Prostate gland (tissue), 2 donors: ENCODE results near the gene FBXO30. TPM values are rescaled to one million over a fixed set of nuclear protein-coding genes. Genes with fewer than 3 reads are reported as not detected.

Experiments
- DNase-seq: peaks from one replicate; pipeline ENCODE4 v3.0.0-alpha.2; 2019; ENCODE audit warnings: low spot score
- H3K27ac ChIP-seq, 2 donors: fragments of 200-600 bp; sonication (generic); 2 replicates each; pipeline ENCODE4 v1.5.1; 2017 to 2019
- H3K27me3 ChIP-seq: fragments of 200-600 bp; sonication (generic); replicated peaks from 2 replicates; pipeline ENCODE4 v1.5.1; 2019; ENCODE audit not compliant: insufficient read depth
- H3K36me3 ChIP-seq, 2 donors: fragments of 200-600 bp; sonication (generic); 1 replicate in 1 of 2; 2 replicates in 1 of 2; pipeline versions ENCODE4 v1.5.1 to v1.8.1; 2017 to 2019
- H3K4me1 ChIP-seq: fragments of 200-600 bp; sonication (generic); replicated peaks from 2 replicates; pipeline ENCODE4 v1.5.1; 2019
- H3K4me3 ChIP-seq, 2 donors: fragments of 200-600 bp; sonication (generic); 2 replicates each; pipeline ENCODE4 v1.5.1; 2017 to 2019
- H3K9me3 ChIP-seq: fragments of 200-600 bp; sonication (generic); 2 replicates; pipeline ENCODE4 v1.5.1; 2017
- CTCF ChIP-seq, 4 experiments: fragments of 200-600 bp in 2 of 4; fragments of 450-650 bp in 2 of 4; sonication (generic) in 2 of 4; IDR thresholded peaks; 1 replicate in 3 of 4; 2 replicates in 1 of 4; pipeline ENCODE4 v1.5.1; 2016 to 2019; ENCODE audit warnings: antibody characterized with exemption in 4 of 4, mild to moderate bottlenecking in 2 of 4, moderate library complexity in 2 of 4
- POLR2A ChIP-seq: fragments of 450-650 bp; IDR thresholded peaks from one replicate; pipeline ENCODE4 v1.6.1; 2016; ENCODE audit warnings: antibody characterized with exemption, mild to moderate bottlenecking
- POLR2AphosphoS5 ChIP-seq: sonication (generic); formaldehyde crosslinking; IDR thresholded peaks from one replicate; pipeline ENCODE4 v1.6.1; 2017; ENCODE audit warnings: antibody characterized with exemption
- WGBS: methylation state at CpG from one replicate; pipeline ENCODE4 v1.1.5; 2018; 5-methylcytosine and 5-hydroxymethylcytosine counted together
- intact Hi-C: fragments of 100-400 bp; cut with DNase I; formaldehyde crosslinking; loops from one replicate; pipeline ENCODE4 v1.14.2; 2022
- total RNA-seq, 2 donors: library from RNA; depleted of rRNA; stranded (reverse); fragments of >200 nt; gene quantifications; one replicate each; pipeline ENCODE4 v1.1.0, GENCODE V29; 2016

Gene FBXO30
- total RNA-seq, 2 donors from 2014 or later, result 6.5 to 9.6 TPM

GRCh38 chr6:145823328-145823944 lies 8.8 kb upstream of the FBXO30 start:
- H3K36me3 ChIP-seq, result no peaks in the 10 kb centered on the region
- no peak for DNase-seq
- no peaks in the 10 kb centered on the region for H3K27me3 ChIP-seq
- H3K4me1 ChIP-seq, result no peaks in the 10 kb centered on the region
- no peak overlapping the region for H3K27ac ChIP-seq
- 68% methylated on average over 1 of the region's 1 CpG for WGBS
- no peak overlapping the region for H3K4me3 ChIP-seq
- TF ChIP-seq POLR2AphosphoS5, result no peak
- TF ChIP-seq POLR2A, result no peak
- no peak for TF ChIP-seq CTCF (IDR thresholded peaks at IDR 0.05)
- intact Hi-C loops, result no loop called here
- no peaks in the 10 kb centered on the region for H3K9me3 ChIP-seq

GRCh38 chr6:145822456-145822855 lies 7.9 kb upstream of the FBXO30 start:
- H3K36me3 ChIP-seq, result no peaks in the 10 kb centered on the region
- intact Hi-C loops, result no loop called here
- H3K27me3 ChIP-seq, result no peaks in the 10 kb centered on the region
- no peaks in the 10 kb centered on the region for H3K4me1 ChIP-seq
- H3K27ac ChIP-seq, result no peak overlapping the region
- no peak overlapping the region for H3K4me3 ChIP-seq
- no peak for TF ChIP-seq CTCF (IDR thresholded peaks at IDR 0.05)
- no peak for TF ChIP-seq POLR2A
- no peak for TF ChIP-seq POLR2AphosphoS5
- WGBS, result 80% methylated on average over 2 of the region's 2 CpGs
- no peaks in the 10 kb centered on the region for H3K9me3 ChIP-seq
- DNase-seq, result no peak

- intact Hi-C loops, result loop anchor here (10.0 kb wide), 1 partner anchor 65 kb away; no protein-coding TSS in a partner anchor
- Histone ChIP-seq H3K36me3 (no peaks in the 10 kb centered on the region), H3K4me1 (no peaks in the 10 kb centered on the region), H3K27me3 (no peaks in the 10 kb centered on the region), H3K27ac (no peak overlapping the region), H3K9me3 (no peaks in the 10 kb centered on the region), H3K4me3 (no peak overlapping the region)
- TF ChIP-seq CTCF (IDR thresholded peaks at IDR 0.05), result no peak
- TF ChIP-seq POLR2AphosphoS5, result no peak
- TF ChIP-seq POLR2A, result no peak
- no peak for DNase-seq
- WGBS, result 93% methylated on average over 1 of the region's 1 CpG
These were observed 5.4 kb upstream of the FBXO30 start for GRCh38 chr6:145819994-145820393.

- Histone ChIP-seq H3K4me1 (no peaks in the 10 kb centered on the region), H3K36me3 (no peaks in the 10 kb centered on the region), H3K27ac (no peak overlapping the region), H3K9me3 (no peaks in the 10 kb centered on the region), H3K27me3 (no peaks in the 10 kb centered on the region), H3K4me3 (no peak overlapping the region)
- 88% methylated on average over 2 of the region's 2 CpGs for WGBS
- TF ChIP-seq CTCF (IDR thresholded peaks at IDR 0.05) (no peak), POLR2A (no peak), POLR2AphosphoS5 (no peak)
- intact Hi-C loops, result loop anchor here (10.0 kb wide), 1 partner anchor 66 kb away; no protein-coding TSS in a partner anchor
- no peak for DNase-seq
These were observed 4.2 kb upstream of the FBXO30 start for GRCh38 chr6:145818796-145819195.

- intact Hi-C loops, result loop anchor here (10.0 kb wide), 1 partner anchor 68 kb away; no protein-coding TSS in a partner anchor
- H3K9me3 ChIP-seq, result no peaks in the 10 kb centered on the region
- no peak overlapping the region for H3K4me3 ChIP-seq
- H3K4me1 ChIP-seq, result no peaks in the 10 kb centered on the region
- TF ChIP-seq POLR2A, result no peak
- no peak for DNase-seq
- no peaks in the 10 kb centered on the region for H3K36me3 ChIP-seq
- WGBS, result 90% methylated on average over 8 of the region's 8 CpGs
- H3K27ac ChIP-seq, result no peak overlapping the region
- no peaks in the 10 kb centered on the region for H3K27me3 ChIP-seq
These were observed 1.8 kb upstream of the FBXO30 start for GRCh38 chr6:145816392-145816791.
